MM.1S (cell line): Measurements from ENCODE around the gene SEPTIN14.

Experiments
- DNase-seq: peaks from one replicate; pipeline ENCODE4 v3.0.0-alpha.2; 2015
- H2AFZ ChIP-seq: fragments of 300-600 bp; sonication (generic); 2 replicates; pipeline ENCODE4 v1.6.0; 2016; ENCODE audit warnings: antibody characterized with exemption, low read length
- H3F3A ChIP-seq: fragments of 300-600 bp; sonication (generic); 2 replicates; pipeline ENCODE4 v1.6.1; 2016; ENCODE audit warnings: mild to moderate bottlenecking, antibody characterized with exemption, low read length, moderate library complexity, mixed read lengths; ENCODE audit not compliant: insufficient read depth
- H3K27ac ChIP-seq: fragments of 300-600 bp; sonication (generic); 2 replicates; pipeline ENCODE4 v1.5.1; 2016; ENCODE audit warnings: mild to moderate bottlenecking, low read length
- H3K27me3 ChIP-seq: fragments of 300-600 bp; sonication (generic); replicated peaks from 2 replicates; pipeline ENCODE4 v1.6.0; 2016; ENCODE audit warnings: low read length; ENCODE audit not compliant: insufficient read depth
- H3K36me3 ChIP-seq: fragments of 300-600 bp; sonication (generic); replicated peaks from 2 replicates; pipeline ENCODE4 v1.6.1; 2016; ENCODE audit warnings: mild to moderate bottlenecking, low read length, mixed read lengths; ENCODE audit not compliant: insufficient read depth
- H3K4me1 ChIP-seq: fragments of 300-600 bp; sonication (generic); 2 replicates; pipeline ENCODE4 v1.6.1; 2016; ENCODE audit warnings: low read length, mixed read lengths
- H3K4me2 ChIP-seq: fragments of 300-600 bp; sonication (generic); 2 replicates; pipeline ENCODE4 v1.6.0; 2016; ENCODE audit warnings: low read depth, low read length
- H3K4me3 ChIP-seq: fragments of 300-600 bp; sonication (generic); 2 replicates; pipeline ENCODE4 v1.5.1; 2016; ENCODE audit warnings: low read length, mixed read lengths
- H3K79me2 ChIP-seq: fragments of 300-600 bp; sonication (generic); 2 replicates; pipeline ENCODE4 v1.6.1; 2016; ENCODE audit warnings: mixed run types, low read length, mixed read lengths
- H3K9ac ChIP-seq: fragments of 300-600 bp; sonication (generic); 2 replicates; pipeline ENCODE4 v1.6.1; 2016; ENCODE audit warnings: low read length, mixed read lengths
- H3K9me2 ChIP-seq: fragments of 300-600 bp; sonication (generic); replicated peaks from 2 replicates; pipeline ENCODE4 v1.6.1; 2016; ENCODE audit warnings: mild to moderate bottlenecking, low read length, mixed read lengths; ENCODE audit not compliant: insufficient read depth
- H3K9me3 ChIP-seq: fragments of 300-600 bp; sonication (generic); replicated peaks from 2 replicates; pipeline ENCODE4 v1.6.1; 2016; ENCODE audit warnings: mild to moderate bottlenecking, low read length, mixed read lengths; ENCODE audit not compliant: insufficient read depth
- H4K20me1 ChIP-seq: fragments of 300-600 bp; sonication (generic); 2 replicates; pipeline ENCODE4 v1.6.1; 2016; ENCODE audit warnings: mild to moderate bottlenecking, low read length, moderate library complexity, mixed read lengths; ENCODE audit not compliant: insufficient read depth
- CTCF ChIP-seq: fragments of 300-600 bp; sonication (generic); IDR thresholded peaks from 2 replicates; pipeline ENCODE4 v1.5.1; 2016; ENCODE audit warnings: antibody characterized with exemption, low read length, mixed read lengths
- EZH2 ChIP-seq: fragments of 300-600 bp; sonication (generic); optimal IDR thresholded peaks from 2 replicates; pipeline ENCODE3; 2017; ENCODE audit warnings: low read depth, mild to moderate bottlenecking, antibody characterized with exemption, low read length, mixed read lengths
- EZH2phosphoT487 ChIP-seq: fragments of 300-600 bp; sonication (generic); IDR thresholded peaks from 2 replicates; pipeline ENCODE4 v1.6.1; 2018; ENCODE audit warnings: antibody characterized with exemption, low read length

The SEPTIN14 gene

GRCh38 chr7:55884321-55884720 lies 21.8 kb upstream of the SEPTIN14 start:
- no peak overlapping the region for H2AFZ ChIP-seq
- no peak for DNase-seq
- H3K79me2 ChIP-seq, result no peaks in the 10 kb centered on the region
- H4K20me1 ChIP-seq, result no peaks in the 10 kb centered on the region
- H3K9me3 ChIP-seq, result no peaks in the 10 kb centered on the region
- H3K9ac ChIP-seq, result no peak overlapping the region
- no peaks in the 10 kb centered on the region for H3K9me2 ChIP-seq
- H3K36me3 ChIP-seq, result no peaks in the 10 kb centered on the region
- H3K4me2 ChIP-seq, result no peak overlapping the region
- no peak overlapping the region for H3K27ac ChIP-seq
- no peak for TF ChIP-seq EZH2phosphoT487
- TF ChIP-seq CTCF, result no peak
- TF ChIP-seq EZH2, result no peak
- H3F3A ChIP-seq, result peaks cover 8% of the 10 kb centered on the region
- no peaks in the 10 kb centered on the region for H3K27me3 ChIP-seq
- no peaks in the 10 kb centered on the region for H3K4me1 ChIP-seq
- H3K4me3 ChIP-seq, result no peak overlapping the region

- Histone ChIP-seq H3K36me3 (no peaks in the 10 kb centered on the region), H3K27me3 (no peaks in the 10 kb centered on the region), H3K27ac (no peak overlapping the region), H2AFZ (no peak overlapping the region), H3K9me2 (no peaks in the 10 kb centered on the region), H3K9ac (no peak overlapping the region), H3K4me2 (no peak overlapping the region), H3K4me1 (no peaks in the 10 kb centered on the region), H3K79me2 (no peaks in the 10 kb centered on the region), H4K20me1 (no peaks in the 10 kb centered on the region), H3F3A (no peaks in the 10 kb centered on the region), H3K9me3 (no peaks in the 10 kb centered on the region), H3K4me3 (no peak overlapping the region)
- DNase-seq, result no peak
- TF ChIP-seq EZH2 (no peak), EZH2phosphoT487 (no peak), CTCF (no peak)
These were observed 16.1 kb upstream of the SEPTIN14 start for GRCh38 chr7:55878691-55879090.

GRCh38 chr7:55877308-55877707 lies 14.8 kb upstream of the SEPTIN14 start:
- Histone ChIP-seq H3K27me3 (no peaks in the 10 kb centered on the region), H3K27ac (no peak overlapping the region), H3F3A (no peaks in the 10 kb centered on the region), H2AFZ (no peak overlapping the region), H3K4me2 (no peak overlapping the region), H3K4me1 (no peaks in the 10 kb centered on the region), H3K4me3 (no peak overlapping the region), H3K9me3 (no peaks in the 10 kb centered on the region), H3K36me3 (no peaks in the 10 kb centered on the region), H3K79me2 (no peaks in the 10 kb centered on the region), H3K9ac (no peak overlapping the region), H3K9me2 (no peaks in the 10 kb centered on the region), H4K20me1 (no peaks in the 10 kb centered on the region)
- TF ChIP-seq EZH2phosphoT487 (no peak), CTCF (no peak), EZH2 (no peak)
- no peak for DNase-seq
